Stimulated activated CD8-positive, alpha-beta memory T cell treated with anti-CD3 and anti-CD28 coated beads, Interleukin-7, amount 100 ng/mL, for 48 hours (primary cell): ENCODE data around the gene ELL.

ENCODE experiments used
- DNase-seq, 2 donors: peaks; one replicate each; pipeline ENCODE4 v3.0.0-alpha.2; 2020; ENCODE audit warnings: low read depth in 1 of 2; ENCODE audit errors: extremely low read depth in 1 of 2

Gene ELL

DNA sequence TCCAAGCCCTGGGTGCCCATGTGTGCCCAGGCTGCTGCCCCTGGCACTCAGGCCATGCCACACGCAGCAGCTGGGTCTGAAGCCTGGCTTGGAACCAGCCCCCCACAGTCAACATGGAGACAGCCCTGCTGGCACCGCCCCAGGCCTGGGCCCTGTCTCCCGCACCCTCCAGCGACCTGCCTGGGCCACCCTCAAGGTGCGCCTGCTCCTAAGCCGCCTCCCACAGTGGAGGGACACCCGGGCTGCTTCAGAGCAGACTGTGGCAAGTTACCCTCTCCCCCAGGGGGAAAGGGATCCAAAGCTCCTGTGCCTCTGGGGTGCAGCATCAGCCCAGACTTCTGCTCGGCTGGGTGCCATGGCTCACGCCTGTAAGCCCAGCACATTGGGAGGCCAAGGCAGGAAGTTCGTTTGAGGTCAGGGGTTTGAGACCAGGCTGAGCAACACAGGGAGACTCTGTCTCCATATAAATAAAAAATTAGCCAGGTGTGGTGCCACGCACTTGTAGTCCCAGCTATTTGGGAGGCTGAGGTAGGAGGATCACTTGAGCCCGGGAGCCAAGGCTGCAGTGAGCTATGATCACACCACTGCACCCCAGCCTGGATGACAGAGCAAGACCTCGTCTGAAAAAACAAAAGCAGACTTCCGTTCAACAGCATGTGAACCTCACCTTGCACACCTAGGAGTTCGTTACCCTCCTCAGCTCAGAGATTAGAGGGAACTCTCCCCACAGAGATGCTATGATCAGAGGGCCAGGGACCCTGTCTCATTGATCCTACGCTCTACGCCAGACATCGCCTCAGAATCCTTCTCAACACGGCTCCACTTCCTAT lies 15.6 kb downstream of the ELL start:
- no peak for DNase-seq

DNA sequence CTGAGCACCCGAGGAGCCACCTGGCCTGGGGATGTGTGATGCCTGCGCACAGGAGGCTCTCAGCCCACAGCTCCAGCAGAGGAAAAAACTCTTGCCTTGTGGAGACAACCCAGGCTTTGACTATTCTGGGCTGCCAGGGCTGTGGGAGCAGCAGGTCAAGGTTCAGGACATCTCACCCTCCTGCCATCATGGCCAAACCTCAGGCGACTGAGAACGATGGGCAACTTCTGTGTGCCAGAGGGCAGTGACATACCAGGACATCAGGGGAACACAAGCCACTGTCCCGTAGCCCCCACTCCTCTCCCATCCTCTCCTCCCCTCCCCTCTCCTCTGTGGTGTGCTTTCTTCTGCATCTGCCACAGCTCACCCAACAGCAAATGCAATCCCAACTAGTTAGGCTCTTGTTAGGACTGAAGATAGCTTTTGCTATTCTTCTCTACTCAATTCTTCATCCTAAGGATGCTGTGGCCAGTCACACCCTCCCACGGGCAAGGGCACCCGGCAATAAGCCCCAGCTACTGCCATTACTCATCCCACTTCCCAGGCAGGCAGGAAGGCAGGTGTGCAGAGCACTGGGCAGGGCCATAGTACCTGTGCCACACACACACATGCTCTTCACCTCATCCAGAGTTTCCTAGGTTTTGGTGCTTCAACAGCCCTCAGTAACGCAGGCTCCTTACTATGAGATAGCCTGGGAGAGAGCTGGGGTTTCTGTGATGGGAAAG lies 16.8 kb downstream of the ELL start:
- DNase-seq: no peak

GRCh38 chr19:18503971-18504885 lies 17.6 kb downstream of the ELL start:
- DNase-seq: no peak

GRCh38 chr19:18503337-18503970 lies 18.4 kb downstream of the ELL start:
- DNase-seq: no peak

GRCh38 chr19:18502638-18503294 lies 19.1 kb downstream of the ELL start:
- no peak for DNase-seq

DNA sequence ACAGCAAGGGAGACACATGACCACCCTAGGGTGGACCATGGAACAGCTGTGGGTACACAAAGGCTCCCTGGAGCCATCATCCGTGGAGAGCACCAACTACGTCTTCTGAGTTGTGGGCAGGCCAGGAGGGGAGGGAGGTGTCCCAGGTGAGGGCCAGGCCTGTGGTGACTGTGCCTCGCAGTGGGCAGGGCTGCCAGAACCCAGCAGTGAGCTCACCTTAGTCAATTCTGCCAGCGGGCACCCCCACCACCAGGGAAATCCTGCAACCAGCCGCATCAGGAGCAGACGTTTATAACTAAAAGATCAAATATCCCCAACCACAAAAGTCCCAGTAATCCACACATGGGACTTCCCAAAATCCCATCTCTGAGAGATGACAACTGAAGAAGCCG lies 19.6 kb downstream of the ELL start:
- no peak for DNase-seq

GRCh38 chr19:18501832-18502231 lies 20.0 kb downstream of the ELL start:
- no peak for DNase-seq

DNA sequence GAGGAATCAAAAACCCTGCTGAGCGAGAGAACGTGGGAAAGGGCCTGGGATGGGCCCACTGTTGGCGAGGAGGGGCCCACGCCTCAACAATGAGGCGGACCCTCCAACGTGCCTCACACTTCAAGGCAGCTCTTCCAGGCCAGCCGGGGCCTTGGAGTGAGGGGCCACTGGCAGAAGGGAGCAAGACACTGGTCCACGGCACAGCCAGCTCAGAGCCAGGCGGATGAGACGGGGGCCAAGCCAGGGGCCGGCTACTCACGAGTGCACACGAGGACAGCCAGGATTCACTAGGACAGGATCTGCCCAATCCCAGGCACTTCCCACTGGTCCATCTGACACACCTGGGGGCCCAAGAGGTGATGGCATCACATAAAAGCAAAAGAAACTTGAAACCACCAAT lies 20.5 kb downstream of the ELL start:
- no peak for DNase-seq

DNA sequence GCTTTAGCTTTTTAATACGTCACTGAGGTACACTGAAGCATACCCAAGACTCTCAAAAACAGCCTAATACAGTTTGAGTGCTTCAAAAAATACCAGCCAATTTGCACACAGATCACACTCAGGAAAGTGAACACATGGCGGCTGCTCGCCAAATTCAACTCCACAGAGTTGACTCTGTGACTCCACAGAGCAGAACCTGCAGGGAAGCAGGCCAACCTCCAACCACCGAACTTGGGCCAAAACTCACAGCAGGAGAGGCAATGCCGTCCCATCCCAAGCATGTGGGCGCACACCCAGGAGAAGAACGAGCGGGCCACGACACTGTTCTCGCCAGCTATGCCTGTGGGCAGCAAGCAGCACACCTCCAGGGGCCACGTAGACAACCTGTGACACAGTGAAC lies 21.1 kb downstream of the ELL start:
- no peak for DNase-seq

- no peak for DNase-seq
Measured at GRCh38 chr19:18500376-18500775, 21.5 kb downstream of the ELL start.

DNA sequence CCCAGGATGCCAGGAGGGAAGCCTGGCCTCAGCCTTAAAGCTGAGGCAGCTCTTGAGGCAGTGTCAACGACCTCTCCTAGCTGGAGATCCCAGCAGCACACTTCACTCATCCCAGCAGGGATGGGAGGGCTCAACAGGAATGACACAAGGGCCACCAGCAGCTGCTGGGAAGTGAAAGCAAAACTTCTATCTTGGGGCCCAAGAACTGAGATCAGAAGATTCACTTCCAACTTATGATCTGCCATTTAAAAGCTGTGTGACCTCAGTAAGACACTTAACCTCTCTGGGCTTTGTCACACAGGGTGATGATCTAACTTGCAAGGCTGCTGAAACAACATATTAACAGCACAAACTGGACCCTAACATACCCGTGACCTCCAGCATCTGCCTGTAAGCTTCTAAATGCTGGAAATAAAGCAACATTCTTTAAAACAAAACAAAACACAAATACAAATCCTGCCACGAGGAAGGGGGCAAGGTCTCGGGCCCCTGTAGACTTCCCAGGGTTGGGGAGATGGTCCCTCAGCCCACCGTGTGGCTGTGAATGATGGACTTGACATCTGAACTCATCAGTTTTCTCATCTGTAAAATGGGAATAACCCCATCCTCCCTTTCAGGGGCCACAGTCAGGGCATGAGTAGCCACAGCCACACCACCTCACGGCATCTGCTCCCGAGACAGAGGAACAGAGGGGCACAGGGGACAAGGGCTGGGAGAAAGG lies 22.7 kb downstream of the ELL start:
- no peak for DNase-seq

GRCh38 chr19:18496980-18497256 lies 25.0 kb downstream of the ELL start:
- DNase-seq: no peak

GRCh38 chr19:18496167-18496979 lies 25.5 kb downstream of the ELL start:
- DNase-seq: peak in 1 of 2 donors; percentile 54

DNA sequence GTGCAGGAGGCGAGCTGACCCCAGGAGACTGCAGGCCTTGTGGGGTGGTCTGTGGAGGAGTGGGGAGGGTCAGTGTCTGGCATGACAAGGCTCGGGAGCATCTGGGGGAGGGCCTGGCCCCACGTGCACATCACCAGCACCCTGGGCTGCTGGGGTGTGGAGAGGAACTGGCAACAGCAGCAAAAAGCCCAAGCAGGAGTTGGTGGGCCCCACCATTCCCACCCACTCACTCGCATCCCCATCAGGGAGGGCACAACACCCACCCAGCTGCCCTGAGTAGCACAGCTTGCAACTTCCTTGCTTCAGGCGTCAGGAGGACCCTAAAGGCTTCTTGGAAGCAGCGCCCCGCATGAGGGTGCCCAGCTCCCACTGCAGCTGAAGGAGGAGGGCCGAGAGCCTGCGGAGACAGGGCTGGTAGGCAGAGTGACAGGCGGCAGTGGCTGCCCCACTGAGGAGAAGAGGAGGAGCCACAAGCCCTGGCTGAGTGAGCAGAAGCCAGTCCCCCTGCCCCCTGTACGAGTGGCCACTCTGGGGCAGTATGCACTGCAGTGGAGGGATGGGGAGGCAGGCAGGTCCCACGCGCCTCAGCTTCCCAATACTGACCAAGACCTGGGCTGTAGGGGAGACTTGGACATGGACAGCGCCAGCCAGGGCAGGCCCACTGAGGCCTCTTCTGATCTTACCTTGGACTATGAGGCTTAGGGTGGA lies 26.5 kb downstream of the ELL start:
- DNase-seq: no peak

DNA sequence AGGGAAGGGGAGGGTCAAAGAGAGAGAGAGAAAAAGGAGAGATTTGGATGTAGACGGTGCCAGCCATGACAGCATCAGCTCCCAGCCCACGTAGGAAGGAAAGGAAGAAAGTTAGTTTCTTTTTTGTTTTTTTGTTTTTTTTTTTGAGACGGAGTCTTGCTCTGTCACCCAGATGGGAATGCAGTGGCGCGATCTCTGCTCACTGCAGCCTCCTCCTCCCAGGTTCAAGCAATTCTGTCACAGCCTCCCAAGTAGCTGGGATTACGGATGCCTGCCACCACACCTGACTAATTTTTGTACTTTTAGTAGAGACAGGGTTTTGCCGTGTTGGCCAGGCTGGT lies 27.6 kb downstream of the ELL start:
- no peak for DNase-seq

DNA sequence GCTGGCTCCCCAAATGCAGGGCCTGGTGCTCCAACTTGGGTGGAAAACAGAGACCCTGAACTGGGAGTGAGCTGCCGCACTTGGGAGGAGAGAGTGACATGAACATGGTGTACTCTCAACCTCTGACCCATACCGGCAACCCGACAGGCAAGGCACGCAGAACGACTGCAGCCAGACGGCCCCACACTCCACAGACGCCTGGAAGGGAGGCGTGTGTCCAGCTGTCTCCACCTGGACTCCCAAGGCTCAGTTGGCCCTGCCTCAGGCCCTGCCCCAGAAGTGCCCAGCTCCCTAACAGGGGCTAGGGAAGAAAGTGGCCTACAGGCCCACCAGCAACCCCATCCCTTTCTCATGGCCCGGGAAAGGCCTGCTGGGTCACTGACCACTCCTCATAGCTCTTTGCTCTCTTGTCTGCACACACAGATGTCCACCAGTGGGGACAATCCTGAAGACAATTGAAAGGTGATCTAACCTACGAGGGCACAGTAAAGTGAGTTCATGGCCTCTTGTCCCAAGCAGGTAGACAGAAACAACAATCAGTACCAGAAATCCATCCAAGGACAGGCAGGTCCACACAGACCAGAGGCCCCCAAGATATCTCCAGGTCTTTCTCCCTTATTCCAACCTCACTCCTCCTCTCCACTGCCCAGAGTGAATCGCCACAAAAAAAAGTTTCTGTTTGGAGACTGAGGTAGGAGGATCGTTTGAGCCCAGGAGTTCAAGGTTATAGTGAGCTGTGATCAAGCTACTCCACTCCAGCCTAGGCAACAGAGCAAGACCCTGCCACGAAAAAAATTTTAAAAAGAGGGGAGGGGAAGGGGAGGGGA lies 28.2 kb downstream of the ELL start:
- DNase-seq: no peak

GRCh38 chr19:18491995-18492953 lies 29.6 kb downstream of the ELL start:
- no peak for DNase-seq
